CD4-positive, alpha-beta T cell (primary cell): ENCODE results near the gene OR52W1. TPM values are rescaled to one million over a fixed set of nuclear protein-coding genes. Genes with fewer than 3 reads are reported as not detected.
A peak's percentile ranks its signal among the peaks of the same experiment; 100 is the strongest.

ENCODE experiments used
- ATAC-seq: fragments of 200-7000 bp; cut with Tn5 transposase; one replicate; pipeline ENCODE4 v1.10.0; 2022; ENCODE audit warnings: mild to moderate bottlenecking; ENCODE audit not compliant: poor library complexity
- CTCF ChIA-PET: fragments of 350-600 bp; sonication (Branson Sonifier 250); formaldehyde crosslinking; loops from one replicate; lab custom pipeline; 2021; ENCODE audit warnings: antibody characterized with exemption, inconsistent platforms; lab: Charles Lee
- POLR2A ChIA-PET: fragments of 350-600 bp; sonication (Branson Sonifier 250); formaldehyde crosslinking; loops from one replicate; lab custom pipeline; 2021; ENCODE audit warnings: antibody characterized with exemption, inconsistent platforms; lab: Charles Lee
- DNase-seq, 14 experiments: peaks; one replicate each; pipeline ENCODE4 v3.0.0-alpha.2; 2013 to 2020; ENCODE audit warnings: mixed read lengths in 2 of 14
- H3K27ac ChIP-seq, 2 donors: one replicate each; pipeline versions ENCODE4 v1.5.1 to v1.7.0; 2013; ENCODE audit warnings: low read length in 2 of 2, low read depth in 1 of 2, mild to moderate bottlenecking in 1 of 2
- H3K27me3 ChIP-seq, 2 experiments: 1 replicate in 1 of 2; 2 replicates in 1 of 2; pipeline versions ENCODE4 v1.6.1 to v1.7.0; 2013; ENCODE audit warnings: low read length in 2 of 2, control low read depth in 1 of 2, mild to moderate bottlenecking in 1 of 2, moderate library complexity in 1 of 2; ENCODE audit not compliant: insufficient read depth in 2 of 2, control insufficient read depth in 1 of 2
- H3K36me3 ChIP-seq: one replicate; pipeline ENCODE4 v1.6.1; 2013; ENCODE audit warnings: low read length, control low read depth; ENCODE audit not compliant: insufficient read depth
- H3K4me1 ChIP-seq: one replicate; pipeline ENCODE4 v1.6.1; 2013; ENCODE audit warnings: low read length, control low read depth; ENCODE audit not compliant: insufficient read depth
- H3K4me3 ChIP-seq: one replicate; pipeline ENCODE4 v1.5.1; 2013; ENCODE audit warnings: mild to moderate bottlenecking, low read length, moderate library complexity
- H3K9me3 ChIP-seq, 2 experiments: 1 replicate in 1 of 2; 2 replicates in 1 of 2; pipeline versions ENCODE4 v1.6.1 to v1.7.0; 2013; ENCODE audit warnings: low read length in 2 of 2, mild to moderate bottlenecking in 2 of 2, control low read depth in 1 of 2, moderate library complexity in 1 of 2; ENCODE audit not compliant: control insufficient read depth in 1 of 2, insufficient read depth in 1 of 2
- H3K27ac Mint-ChIP-seq: one replicate; pipeline ENCODE4 v1.8.0; 2020; ENCODE audit warnings: mixed read lengths
- H3K27me3 Mint-ChIP-seq: one replicate; pipeline ENCODE4 v1.8.0; 2021; ENCODE audit warnings: mixed read lengths
- H3K36me3 Mint-ChIP-seq: one replicate; pipeline ENCODE4 v1.8.0; 2021; ENCODE audit warnings: low read depth, mixed read lengths
- H3K4me1 Mint-ChIP-seq: one replicate; pipeline ENCODE4 v1.8.0; 2021; ENCODE audit warnings: low read depth, mixed read lengths
- H3K4me3 Mint-ChIP-seq: one replicate; pipeline ENCODE4 v1.8.0; 2020; ENCODE audit warnings: mild to moderate bottlenecking, mixed read lengths
- H3K9me3 Mint-ChIP-seq: one replicate; pipeline ENCODE4 v1.8.0; 2020; ENCODE audit warnings: mixed read lengths
- CTCF ChIP-seq: fragments of 200-600 bp; IDR thresholded peaks from one replicate; pipeline ENCODE4 v1.8.0; 2022; ENCODE audit warnings: antibody characterized with exemption, mild to moderate bottlenecking
- intact Hi-C, 2 experiments: fragments of 100-400 bp; cut with DNase I in 1 of 2; cut with micrococcal nuclease in 1 of 2; formaldehyde crosslinking; loops; one replicate each; pipeline versions ENCODE4 v1.15.1 to v1.9.0; 2023 to 2025; cut with DNase I, micrococcal nuclease
- total RNA-seq, 174 experiments: library from RNA in 2 of 174; stranded (reverse) in 2 of 174; gene quantifications; one replicate each; pipeline ENCODE4 v1.2.3 and lab custom pipeline; 2021 to 2026

The OR52W1 gene
- total RNA-seq, 2 experiments from 2014 or later, result not detected

- no peak overlapping the region for H3K27ac Mint-ChIP-seq
- ATAC-seq (no peak), DNase-seq (peak in 1 of 14 experiments; percentile 48)
- peaks cover 71% of the 10 kb centered on the region for H3K4me1 Mint-ChIP-seq
- POLR2A ChIA-PET, result no interaction called here
- Histone ChIP-seq H3K9me3 (no peaks in the 10 kb centered on the region), H3K4me1 (peaks cover 13% of the 10 kb centered on the region), H3K36me3 (peaks cover 14% of the 10 kb centered on the region), H3K27ac (no peak overlapping the region), H3K4me3 (no peak overlapping the region), H3K27me3 (no peaks in the 10 kb centered on the region)
- H3K4me3 Mint-ChIP-seq, result no peak overlapping the region
- H3K36me3 Mint-ChIP-seq, result peaks cover 33% of the 10 kb centered on the region
- CTCF ChIA-PET, result interaction anchor here (2.8 kb wide), 1 partner anchor 23 kb away, joined by 8 read pairs; no protein-coding TSS in a partner anchor
- intact Hi-C loops, result no loop called here
- no peaks in the 10 kb centered on the region for H3K9me3 Mint-ChIP-seq
- no peak for TF ChIP-seq CTCF
- H3K27me3 Mint-ChIP-seq, result no peaks in the 10 kb centered on the region
Measured at GRCh38 chr11:6228520-6228919, 29.5 kb downstream of the OR52W1 start.

GRCh38 chr11:6229911-6230310 lies 30.9 kb downstream of the OR52W1 start:
- Histone ChIP-seq H3K9me3 (no peaks in the 10 kb centered on the region), H3K4me1 (peaks cover 20% of the 10 kb centered on the region), H3K27me3 (no peaks in the 10 kb centered on the region), H3K36me3 (peaks cover 2% of the 10 kb centered on the region), H3K4me3 (no peak overlapping the region), H3K27ac (no peak overlapping the region)
- ATAC-seq (no peak), DNase-seq (peak in 4 of 14 experiments; percentile 8 to 55 (median 32))
- intact Hi-C loops, result loop anchor here (5.0 to 10.0 kb wide), 9 partner anchors 185 to 1835 kb away; partner anchors contain the start of genes APBB1 (in 1 of the 2), ARFIP2 (in 1 of the 2), MRPL17 (in 1 of the 2) and PPFIBP2 (in 1 of the 2)
- Mint-ChIP-seq H3K9me3 (no peaks in the 10 kb centered on the region), H3K36me3 (peaks cover 23% of the 10 kb centered on the region), H3K27ac (no peak overlapping the region), H3K4me3 (peak overlapping the region; percentile 30), H3K4me1 (peaks cover 82% of the 10 kb centered on the region), H3K27me3 (no peaks in the 10 kb centered on the region)
- ChIA-PET CTCF (no interaction called here), POLR2A (interaction anchor here (0.7 kb wide), 1 partner anchor 1622 kb away, joined by 3 read pairs; the partner anchor contains the start of gene TRIM68)
- TF ChIP-seq CTCF, result no peak

GRCh38 chr11:6232899-6233298 lies 33.9 kb downstream of the OR52W1 start:
- no peak for TF ChIP-seq CTCF
- ATAC-seq, result no peak
- H3K4me3 ChIP-seq, result no peak overlapping the region
- H3K4me1 Mint-ChIP-seq, result peaks cover 59% of the 10 kb centered on the region
- peaks cover 5% of the 10 kb centered on the region for H3K36me3 Mint-ChIP-seq
- no peaks in the 10 kb centered on the region for H3K27me3 ChIP-seq
- DNase-seq, result no peak
- H3K27ac Mint-ChIP-seq, result no peak overlapping the region
- no peaks in the 10 kb centered on the region for H3K9me3 Mint-ChIP-seq
- H3K27ac ChIP-seq, result no peak overlapping the region
- ChIA-PET CTCF (interaction anchor here (0.6 kb wide), 1 partner anchor 18 kb away, joined by 3 read pairs; no protein-coding TSS in a partner anchor), POLR2A (no interaction called here)
- H3K36me3 ChIP-seq, result peaks cover 2% of the 10 kb centered on the region
- intact Hi-C loops, result loop anchor here (5.0 to 10.0 kb wide), 9 partner anchors 182 to 1838 kb away; partner anchors contain the start of genes APBB1 (in 1 of the 2), ARFIP2 (in 1 of the 2), MRPL17 (in 1 of the 2) and PPFIBP2 (in 1 of the 2)
- H3K9me3 ChIP-seq, result no peaks in the 10 kb centered on the region
- H3K4me3 Mint-ChIP-seq, result peak overlapping the region; percentile 64
- H3K27me3 Mint-ChIP-seq, result no peaks in the 10 kb centered on the region
- H3K4me1 ChIP-seq, result peaks cover 25% of the 10 kb centered on the region
